ENCODE measurements around the gene ASB18.
"Not testable (repeated sequence)": the region's sequence is repeated elsewhere in the genome, so short reads cannot be mapped to it uniquely, and the experiment has no call there.

Gene ASB18

DNA sequence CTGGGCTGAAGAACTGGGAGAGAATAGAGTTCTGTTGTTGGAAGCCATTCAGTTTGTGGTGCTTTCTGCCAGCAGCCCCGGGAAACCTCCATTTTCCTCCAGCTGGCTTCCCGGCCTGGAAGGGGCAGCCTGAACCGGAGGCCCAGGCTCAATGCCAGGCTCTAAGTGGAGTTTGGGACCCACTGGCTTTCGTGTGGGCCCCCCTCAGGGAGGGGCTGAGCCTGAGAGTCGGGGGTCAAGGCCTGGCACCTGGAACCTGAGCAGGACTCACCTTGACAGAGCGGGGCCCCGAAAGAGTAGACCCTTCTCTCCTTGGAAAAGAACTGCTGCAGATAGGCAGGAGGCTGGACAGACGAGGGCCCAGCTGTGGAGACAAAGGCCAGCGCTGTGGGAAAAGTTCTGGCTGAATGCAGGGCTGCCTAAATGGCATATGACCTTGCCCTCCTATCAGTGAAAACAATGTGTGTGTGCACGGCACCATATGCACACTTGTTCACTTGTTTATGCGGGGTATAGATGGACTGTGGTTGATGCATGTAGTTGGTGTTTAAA lies 34.8 kb upstream of the ASB18 start:
- Histone ChIP-seq H3K9ac (ENCODE audit: low read depth in 1 of 2, low read length in 2 of 2) (no peak overlapping the region), H3K9me3 (ENCODE audit: control insufficient read depth in 1 of 2, low read length in 2 of 2) (no peaks in the 10 kb centered on the region), H3K4me3 (ENCODE audit: low read depth in 1 of 2, low read length in 2 of 2) (no peak overlapping the region), H3K4me1 (ENCODE audit: control insufficient read depth in 1 of 2, insufficient read depth in 2 of 2, low read length in 2 of 2) (no peaks in the 10 kb centered on the region), H3K36me3 (ENCODE audit: control insufficient read depth in 1 of 2, insufficient read depth in 2 of 2, low read length in 2 of 2) (no peaks in the 10 kb centered on the region), H3K27me3 (ENCODE audit: control insufficient read depth in 1 of 2, insufficient read depth in 2 of 2, low read length in 2 of 2) (peaks cover 0 to 7% of the 10 kb centered on the region in 2 donors), H3K27ac (ENCODE audit: low read depth, low read length) (no peak overlapping the region)

DNA sequence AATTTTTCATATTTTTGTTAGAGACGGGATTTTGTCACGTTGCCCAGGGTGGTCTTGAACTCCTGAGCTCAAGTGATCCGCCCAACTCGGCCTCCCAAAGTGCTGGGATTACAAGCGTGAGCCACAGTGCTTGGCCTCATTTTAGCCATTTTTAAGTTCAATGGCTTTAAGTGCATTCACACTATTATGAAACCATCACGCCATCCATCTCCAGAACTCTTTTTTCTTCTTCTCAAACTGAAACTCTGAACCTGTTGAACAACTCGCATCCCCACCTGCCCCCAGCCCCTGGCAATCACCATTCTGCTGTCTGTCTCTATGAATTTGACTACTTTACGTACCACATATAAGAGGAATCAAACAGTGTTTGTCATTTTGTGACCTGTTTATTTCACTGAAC lies 31.3 kb upstream of the ASB18 start:
- Histone ChIP-seq H3K27ac (ENCODE audit: low read depth, low read length) (no peak overlapping the region), H3K4me1 (ENCODE audit: control insufficient read depth in 1 of 2, insufficient read depth in 2 of 2, low read length in 2 of 2) (no peaks in the 10 kb centered on the region), H3K27me3 (ENCODE audit: control insufficient read depth in 1 of 2, insufficient read depth in 2 of 2, low read length in 2 of 2) (no peaks in the 10 kb centered on the region), H3K9me3 (ENCODE audit: control insufficient read depth in 1 of 2, low read length in 2 of 2) (no peaks in the 10 kb centered on the region), H3K36me3 (ENCODE audit: control insufficient read depth in 1 of 2, insufficient read depth in 2 of 2, low read length in 2 of 2) (no peaks in the 10 kb centered on the region), H3K4me3 (ENCODE audit: low read depth in 1 of 2, low read length in 2 of 2) (no peak overlapping the region), H3K9ac (ENCODE audit: low read depth in 1 of 2, low read length in 2 of 2) (no peak overlapping the region)

DNA sequence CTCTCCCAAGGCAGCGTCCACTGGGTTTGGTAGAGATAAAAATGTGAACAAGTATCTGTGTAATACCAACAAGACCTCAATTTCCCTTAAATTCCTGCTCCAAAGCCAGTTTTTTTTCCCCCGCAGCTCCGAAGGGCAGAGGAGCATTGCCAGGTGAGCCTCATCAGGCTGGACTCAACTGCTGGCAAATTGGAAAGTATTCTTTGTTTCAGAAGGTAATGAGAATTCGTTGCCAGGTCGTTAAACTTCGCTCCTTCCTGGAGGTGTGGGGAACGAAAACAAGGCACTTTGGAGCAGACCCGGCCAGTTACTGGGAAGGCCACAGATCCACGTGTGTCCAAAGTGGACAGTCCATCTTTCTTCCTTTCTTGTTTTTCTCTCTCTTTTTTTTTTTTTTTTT lies 30.4 kb upstream of the ASB18 start:
- Histone ChIP-seq H3K36me3 (ENCODE audit: control insufficient read depth in 1 of 2, insufficient read depth in 2 of 2, low read length in 2 of 2) (no peaks in the 10 kb centered on the region), H3K27me3 (ENCODE audit: control insufficient read depth in 1 of 2, insufficient read depth in 2 of 2, low read length in 2 of 2) (peaks cover 0 to 4% of the 10 kb centered on the region in 2 donors), H3K9ac (ENCODE audit: low read depth in 1 of 2, low read length in 2 of 2) (no peak overlapping the region), H3K4me1 (ENCODE audit: control insufficient read depth in 1 of 2, insufficient read depth in 2 of 2, low read length in 2 of 2) (no peaks in the 10 kb centered on the region), H3K9me3 (ENCODE audit: control insufficient read depth in 1 of 2, low read length in 2 of 2) (no peaks in the 10 kb centered on the region), H3K27ac (ENCODE audit: low read depth, low read length) (no peak overlapping the region), H3K4me3 (ENCODE audit: low read depth in 1 of 2, low read length in 2 of 2) (no peak overlapping the region)

DNA sequence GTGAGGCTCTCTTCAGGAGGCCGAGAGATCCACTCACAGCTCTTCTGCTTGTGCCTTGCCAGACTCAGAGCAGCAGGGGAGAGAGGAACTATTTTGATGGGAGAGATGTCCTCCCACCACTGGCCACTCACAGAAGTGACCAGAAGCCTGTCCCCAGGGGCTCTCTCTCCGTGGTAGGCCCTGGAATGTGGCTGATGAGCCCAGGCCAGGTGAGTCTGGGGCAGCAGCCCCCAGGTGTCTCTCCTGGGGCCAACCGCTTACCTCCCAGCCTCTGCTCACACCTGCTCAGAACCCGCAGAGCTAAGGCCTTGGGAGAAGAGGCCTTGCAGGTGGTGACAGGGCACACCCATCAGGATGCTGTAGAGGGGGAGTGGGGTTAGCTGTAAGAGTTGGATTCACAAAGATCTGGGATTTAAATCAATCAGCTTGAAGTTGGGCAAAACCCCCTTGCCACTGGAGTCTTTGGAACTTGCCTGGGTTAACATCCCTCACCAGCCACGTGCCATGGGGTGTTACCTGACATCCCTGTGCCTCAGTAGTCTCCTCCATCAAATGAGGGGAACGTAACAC lies 29.1 kb upstream of the ASB18 start:
- peaks cover 0 to 4% of the 10 kb centered on the region in 2 donors for H3K27me3 ChIP-seq (ENCODE audit: control insufficient read depth in 1 of 2, insufficient read depth in 2 of 2, low read length in 2 of 2)
- no peak overlapping the region for H3K27ac ChIP-seq (ENCODE audit: low read depth, low read length)
- H3K4me3 ChIP-seq (ENCODE audit: low read depth in 1 of 2, low read length in 2 of 2) = no peak overlapping the region
- H3K36me3 ChIP-seq (ENCODE audit: control insufficient read depth in 1 of 2, insufficient read depth in 2 of 2, low read length in 2 of 2) = no peaks in the 10 kb centered on the region
- H3K9me3 ChIP-seq (ENCODE audit: control insufficient read depth in 1 of 2, low read length in 2 of 2) = no peaks in the 10 kb centered on the region
- H3K9ac ChIP-seq (ENCODE audit: low read depth in 1 of 2, low read length in 2 of 2) = no peak overlapping the region
- H3K4me1 ChIP-seq (ENCODE audit: control insufficient read depth in 1 of 2, insufficient read depth in 2 of 2, low read length in 2 of 2) = no peaks in the 10 kb centered on the region

DNA sequence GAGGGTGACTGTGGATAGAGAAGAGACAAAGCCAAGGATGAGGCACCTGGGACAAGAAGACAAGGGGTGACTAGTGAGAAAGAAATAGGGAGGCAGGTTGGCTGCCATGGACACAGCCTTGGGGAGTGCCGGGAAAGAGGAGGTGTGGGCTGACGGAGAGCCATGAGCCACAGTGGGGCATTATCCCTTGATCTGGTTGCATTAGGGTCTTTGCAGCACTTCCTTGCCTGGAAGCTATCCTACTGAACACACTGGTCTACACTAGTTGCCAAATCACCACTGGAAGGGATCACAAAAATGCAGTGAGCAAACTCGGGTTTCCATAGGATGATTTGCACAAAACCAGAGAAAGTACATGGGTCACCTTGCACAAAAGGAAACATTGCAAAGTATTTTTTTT lies 27.7 kb upstream of the ASB18 start:
- Histone ChIP-seq H3K4me1 (ENCODE audit: control insufficient read depth in 1 of 2, insufficient read depth in 2 of 2, low read length in 2 of 2) (no peaks in the 10 kb centered on the region), H3K27ac (ENCODE audit: low read depth, low read length) (no peak overlapping the region), H3K9me3 (ENCODE audit: control insufficient read depth in 1 of 2, low read length in 2 of 2) (no peaks in the 10 kb centered on the region), H3K36me3 (ENCODE audit: control insufficient read depth in 1 of 2, insufficient read depth in 2 of 2, low read length in 2 of 2) (no peaks in the 10 kb centered on the region), H3K4me3 (ENCODE audit: low read depth in 1 of 2, low read length in 2 of 2) (no peak overlapping the region), H3K9ac (ENCODE audit: low read depth in 1 of 2, low read length in 2 of 2) (no peak overlapping the region), H3K27me3 (ENCODE audit: control insufficient read depth in 1 of 2, insufficient read depth in 2 of 2, low read length in 2 of 2) (peaks cover 0 to 4% of the 10 kb centered on the region in 2 donors)

DNA sequence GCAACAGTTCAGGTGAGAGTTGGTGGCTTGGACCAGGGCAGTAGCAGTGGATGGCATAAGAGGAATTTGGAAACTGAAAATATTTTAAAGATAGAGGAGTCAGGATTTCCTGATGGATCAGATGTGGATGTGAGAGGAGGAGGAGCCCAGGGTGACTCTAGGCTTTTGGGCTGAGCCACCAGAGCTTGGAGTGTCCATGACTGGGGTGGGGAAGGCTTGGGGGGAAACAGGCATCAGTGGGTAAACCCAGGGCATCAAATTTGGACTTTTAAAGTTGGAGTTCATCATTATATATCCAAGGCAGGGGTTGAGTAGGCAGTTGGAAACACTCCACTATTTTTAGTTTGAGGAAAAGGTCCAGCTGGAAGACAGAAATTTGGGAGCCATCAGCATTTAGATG lies 27.3 kb upstream of the ASB18 start:
- Histone ChIP-seq H3K9ac (ENCODE audit: low read depth in 1 of 2, low read length in 2 of 2) (no peak overlapping the region), H3K27me3 (ENCODE audit: control insufficient read depth in 1 of 2, insufficient read depth in 2 of 2, low read length in 2 of 2) (peaks cover 0 to 4% of the 10 kb centered on the region in 2 donors), H3K4me1 (ENCODE audit: control insufficient read depth in 1 of 2, insufficient read depth in 2 of 2, low read length in 2 of 2) (no peaks in the 10 kb centered on the region), H3K36me3 (ENCODE audit: control insufficient read depth in 1 of 2, insufficient read depth in 2 of 2, low read length in 2 of 2) (no peaks in the 10 kb centered on the region), H3K9me3 (ENCODE audit: control insufficient read depth in 1 of 2, low read length in 2 of 2) (no peaks in the 10 kb centered on the region), H3K4me3 (ENCODE audit: low read depth in 1 of 2, low read length in 2 of 2) (no peak overlapping the region), H3K27ac (ENCODE audit: low read depth, low read length) (no peak overlapping the region)

DNA sequence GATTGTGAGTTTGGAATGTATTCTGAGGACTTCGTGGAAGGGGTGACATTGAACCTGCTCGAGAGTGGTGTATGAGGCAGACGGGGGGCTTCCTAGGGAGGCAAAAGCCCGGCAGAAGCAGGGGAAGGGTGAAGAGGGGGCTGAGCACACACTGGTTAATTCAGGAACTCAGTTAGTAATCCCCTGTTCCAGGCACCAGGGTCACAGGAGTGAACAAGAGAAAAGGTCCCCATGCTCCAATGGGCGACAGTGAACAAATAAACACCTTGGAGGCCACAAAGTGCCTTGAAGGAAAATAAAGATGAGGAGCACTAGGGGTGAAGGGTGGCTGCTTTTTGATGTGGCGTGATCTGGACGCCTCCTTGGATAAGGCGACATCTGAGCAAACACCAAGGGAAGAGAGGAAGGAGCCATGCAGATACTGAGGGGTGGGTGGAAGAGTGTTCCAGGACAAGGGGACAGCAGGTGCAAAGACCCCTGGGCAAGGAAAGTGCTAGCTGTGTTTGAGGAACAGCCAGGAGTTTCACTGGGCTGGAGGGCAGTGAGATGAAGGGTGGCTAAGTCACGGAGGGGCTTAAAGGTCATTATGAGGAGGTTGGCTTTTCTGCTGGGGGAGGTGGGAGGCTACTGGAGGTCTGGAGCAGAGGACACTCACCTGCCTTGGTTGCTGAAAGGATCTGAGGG lies 26.7 kb upstream of the ASB18 start:
- Histone ChIP-seq H3K27ac (ENCODE audit: low read depth, low read length) (no peak overlapping the region), H3K4me3 (ENCODE audit: low read depth in 1 of 2, low read length in 2 of 2) (no peak overlapping the region), H3K36me3 (ENCODE audit: control insufficient read depth in 1 of 2, insufficient read depth in 2 of 2, low read length in 2 of 2) (no peaks in the 10 kb centered on the region), H3K9ac (ENCODE audit: low read depth in 1 of 2, low read length in 2 of 2) (no peak overlapping the region), H3K9me3 (ENCODE audit: control insufficient read depth in 1 of 2, low read length in 2 of 2) (no peaks in the 10 kb centered on the region), H3K27me3 (ENCODE audit: control insufficient read depth in 1 of 2, insufficient read depth in 2 of 2, low read length in 2 of 2) (peaks cover 0 to 4% of the 10 kb centered on the region in 2 donors), H3K4me1 (ENCODE audit: control insufficient read depth in 1 of 2, insufficient read depth in 2 of 2, low read length in 2 of 2) (no peaks in the 10 kb centered on the region)

DNA sequence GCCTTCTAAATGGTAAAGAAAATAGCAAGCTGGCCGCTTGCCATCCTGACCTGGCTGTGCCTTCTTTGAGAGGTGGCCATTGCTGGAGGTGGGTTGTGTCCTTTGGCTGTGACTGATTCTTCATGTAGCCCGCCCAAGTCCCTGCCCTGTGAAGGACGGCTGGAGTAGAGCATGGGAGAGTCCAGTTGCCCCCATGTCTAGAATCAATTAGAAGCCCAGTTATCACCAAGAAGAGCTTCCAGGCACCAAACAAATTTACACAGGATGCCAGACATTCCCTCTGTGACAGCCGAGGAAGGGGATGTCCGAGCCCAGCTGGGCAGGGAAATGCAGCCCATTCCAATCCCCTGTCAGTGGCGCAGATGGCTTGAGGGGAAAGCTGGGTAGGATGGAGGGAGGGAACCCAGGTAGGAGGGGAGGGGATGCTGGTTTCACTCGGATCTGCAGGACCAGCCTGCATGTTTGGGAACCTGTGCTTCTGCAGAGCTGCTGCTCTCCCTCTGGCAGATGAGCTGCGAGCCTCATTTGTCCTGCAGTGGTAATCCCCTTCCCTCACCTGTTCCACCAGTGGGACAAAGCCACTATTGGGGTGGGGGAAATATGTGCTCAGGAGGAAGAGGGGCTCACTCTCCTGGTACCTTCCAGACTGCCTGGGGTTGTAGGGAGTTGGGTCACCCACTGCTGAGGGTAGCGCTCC lies 25.7 kb upstream of the ASB18 start:
- no peaks in the 10 kb centered on the region for H3K4me1 ChIP-seq (ENCODE audit: control insufficient read depth in 1 of 2, insufficient read depth in 2 of 2, low read length in 2 of 2)
- H3K9ac ChIP-seq (ENCODE audit: low read depth in 1 of 2, low read length in 2 of 2) = no peak overlapping the region
- no peaks in the 10 kb centered on the region for H3K9me3 ChIP-seq (ENCODE audit: control insufficient read depth in 1 of 2, low read length in 2 of 2)
- no peaks in the 10 kb centered on the region for H3K36me3 ChIP-seq (ENCODE audit: control insufficient read depth in 1 of 2, insufficient read depth in 2 of 2, low read length in 2 of 2)
- H3K4me3 ChIP-seq (ENCODE audit: low read depth in 1 of 2, low read length in 2 of 2) = no peak overlapping the region
- H3K27me3 ChIP-seq (ENCODE audit: control insufficient read depth in 1 of 2, insufficient read depth in 2 of 2, low read length in 2 of 2) = peaks cover 0 to 4% of the 10 kb centered on the region in 2 donors
- H3K27ac ChIP-seq (ENCODE audit: low read depth, low read length) = no peak overlapping the region

DNA sequence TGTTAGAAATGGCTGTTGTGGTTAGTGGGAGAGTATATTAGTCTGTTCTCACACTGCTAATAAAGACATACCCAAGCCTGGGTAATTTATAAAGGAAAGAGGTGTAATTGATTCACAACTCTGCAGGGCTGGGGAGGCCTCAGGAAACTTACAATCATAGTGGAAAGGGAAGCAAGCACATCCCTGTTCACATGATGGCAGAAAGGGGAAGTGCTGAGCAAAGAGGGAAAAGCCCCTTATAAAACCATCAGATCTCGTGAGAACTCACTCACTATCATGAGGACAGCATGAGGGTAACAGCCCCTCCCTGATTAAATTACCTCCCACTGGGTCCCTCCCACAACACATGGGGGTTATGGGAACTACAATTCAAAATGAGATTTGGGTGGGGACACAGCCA lies 24.2 kb upstream of the ASB18 start:
- not testable (repeated sequence) for H3K27ac ChIP-seq (ENCODE audit: low read depth, low read length); H3K27me3 ChIP-seq (ENCODE audit: control insufficient read depth in 1 of 2, insufficient read depth in 2 of 2, low read length in 2 of 2); H3K4me3 ChIP-seq (ENCODE audit: low read depth in 1 of 2, low read length in 2 of 2); H3K9ac ChIP-seq (ENCODE audit: low read depth in 1 of 2, low read length in 2 of 2); H3K36me3 ChIP-seq (ENCODE audit: control insufficient read depth in 1 of 2, insufficient read depth in 2 of 2, low read length in 2 of 2); H3K9me3 ChIP-seq (ENCODE audit: control insufficient read depth in 1 of 2, low read length in 2 of 2); H3K4me1 ChIP-seq (ENCODE audit: control insufficient read depth in 1 of 2, insufficient read depth in 2 of 2, low read length in 2 of 2)

DNA sequence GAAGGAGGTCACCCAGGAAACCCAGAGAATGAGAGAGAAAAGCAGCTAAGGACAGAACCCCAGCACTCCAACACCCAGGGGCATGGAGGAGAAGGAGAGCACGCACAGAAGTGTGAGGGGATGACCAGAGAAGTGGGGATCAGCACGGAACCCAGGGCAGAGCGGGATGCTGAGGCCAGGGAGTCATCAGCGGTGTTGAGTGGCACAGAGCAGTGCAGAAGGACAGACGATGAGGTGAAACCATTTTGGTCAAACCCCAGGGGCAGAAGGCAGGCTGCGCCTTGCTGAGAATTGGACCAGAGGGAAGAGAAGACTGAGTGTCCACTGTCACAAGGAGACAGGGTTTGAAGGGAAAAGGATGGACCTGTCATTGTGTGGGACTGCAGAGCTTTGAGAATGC lies 23.4 kb upstream of the ASB18 start:
- Histone ChIP-seq H3K4me3 (ENCODE audit: low read depth in 1 of 2, low read length in 2 of 2) (no peak overlapping the region), H3K36me3 (ENCODE audit: control insufficient read depth in 1 of 2, insufficient read depth in 2 of 2, low read length in 2 of 2) (no peaks in the 10 kb centered on the region), H3K4me1 (ENCODE audit: control insufficient read depth in 1 of 2, insufficient read depth in 2 of 2, low read length in 2 of 2) (no peaks in the 10 kb centered on the region), H3K27me3 (ENCODE audit: control insufficient read depth in 1 of 2, insufficient read depth in 2 of 2, low read length in 2 of 2) (peaks cover 0 to 4% of the 10 kb centered on the region in 2 donors), H3K9me3 (ENCODE audit: control insufficient read depth in 1 of 2, low read length in 2 of 2) (no peaks in the 10 kb centered on the region), H3K27ac (ENCODE audit: low read depth, low read length) (no peak overlapping the region), H3K9ac (ENCODE audit: low read depth in 1 of 2, low read length in 2 of 2) (no peak overlapping the region)
